ENCODE measurements around the gene CMSS1. TPM values are rescaled to one million over a fixed set of nuclear protein-coding genes. Genes with fewer than 3 reads are reported as not detected.

CMSS1 gene
- total RNA-seq, 1 experiment from 2014 or later: 86.3 TPM

GRCh38 chr3:99877031-99877579 lies 59.4 kb downstream of the CMSS1 start:
- H3K4me1 ChIP-seq (ENCODE audit: control insufficient read depth, insufficient read depth, low read length): peaks cover 12% of the 10 kb centered on the region; the same call in 1 of the 2 replicates
- H3K36me3 ChIP-seq (ENCODE audit: control insufficient read depth, insufficient read depth, low read length): no peaks in the 10 kb centered on the region
- DNase-seq (ENCODE audit: low read depth, low spot score): no peak
- ATAC-seq: no peak
- POLR2A ChIA-PET: no interaction called here
- H3K27ac ChIP-seq (ENCODE audit: low read length): no peak overlapping the region; the same call in 1 of the 2 replicates
- in situ Hi-C loops (cut with HindIII; ENCODE audit: low pct_unique_long_range_greater_than_20kb, low sequenced_read_pairs): no loop called here
- no peak overlapping the region for H3K4me3 ChIP-seq (ENCODE audit: low read depth in 2 of 2, low read length in 2 of 2)
- CTCF ChIA-PET: no interaction called here
- intact Hi-C loops (cut with micrococcal nuclease; ENCODE audit: unreplicated experiment): no loop called here
- TF ChIP-seq CTCF (IDR thresholded peaks at IDR 0.05) (no peak), TCF7L2 (IDR thresholded peaks at IDR 0.05; ENCODE audit: low read depth, low read length) (no peak), POLR2AphosphoS5 (IDR thresholded peaks at IDR 0.05; ENCODE audit: low read depth, low read length) (no peak), SIN3A (IDR thresholded peaks at IDR 0.05; ENCODE audit: borderline replicate concordance, insufficient read depth, low read depth, low read length) (no peak)
- TF ChIP-seq, protein P1, sequence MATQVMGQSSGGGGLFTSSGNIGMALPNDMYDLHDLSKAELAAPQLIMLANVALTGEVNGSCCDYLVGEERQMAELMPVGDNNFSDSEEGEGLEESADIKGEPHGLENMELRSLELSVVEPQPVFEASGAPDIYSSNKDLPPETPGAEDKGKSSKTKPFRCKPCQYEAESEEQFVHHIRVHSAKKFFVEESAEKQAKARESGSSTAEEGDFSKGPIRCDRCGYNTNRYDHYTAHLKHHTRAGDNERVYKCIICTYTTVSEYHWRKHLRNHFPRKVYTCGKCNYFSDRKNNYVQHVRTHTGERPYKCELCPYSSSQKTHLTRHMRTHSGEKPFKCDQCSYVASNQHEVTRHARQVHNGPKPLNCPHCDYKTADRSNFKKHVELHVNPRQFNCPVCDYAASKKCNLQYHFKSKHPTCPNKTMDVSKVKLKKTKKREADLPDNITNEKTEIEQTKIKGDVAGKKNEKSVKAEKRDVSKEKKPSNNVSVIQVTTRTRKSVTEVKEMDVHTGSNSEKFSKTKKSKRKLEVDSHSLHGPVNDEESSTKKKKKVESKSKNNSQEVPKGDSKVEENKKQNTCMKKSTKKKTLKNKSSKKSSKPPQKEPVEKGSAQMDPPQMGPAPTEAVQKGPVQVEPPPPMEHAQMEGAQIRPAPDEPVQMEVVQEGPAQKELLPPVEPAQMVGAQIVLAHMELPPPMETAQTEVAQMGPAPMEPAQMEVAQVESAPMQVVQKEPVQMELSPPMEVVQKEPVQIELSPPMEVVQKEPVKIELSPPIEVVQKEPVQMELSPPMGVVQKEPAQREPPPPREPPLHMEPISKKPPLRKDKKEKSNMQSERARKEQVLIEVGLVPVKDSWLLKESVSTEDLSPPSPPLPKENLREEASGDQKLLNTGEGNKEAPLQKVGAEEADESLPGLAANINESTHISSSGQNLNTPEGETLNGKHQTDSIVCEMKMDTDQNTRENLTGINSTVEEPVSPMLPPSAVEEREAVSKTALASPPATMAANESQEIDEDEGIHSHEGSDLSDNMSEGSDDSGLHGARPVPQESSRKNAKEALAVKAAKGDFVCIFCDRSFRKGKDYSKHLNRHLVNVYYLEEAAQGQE (IDR thresholded peaks at IDR 0.05; ENCODE audit: insufficient read depth in 1 of 2, low read depth in 2 of 2, low read length in 1 of 2): no peak
- no peaks in the 10 kb centered on the region for H3K27me3 ChIP-seq (ENCODE audit: control insufficient read depth, insufficient read depth, low read length)
- no peaks in the 10 kb centered on the region for H3K9me3 ChIP-seq (ENCODE audit: control insufficient read depth, insufficient read depth, low read depth, low read length)
- no TSS peak for BruUV-seq (replicated peaks)

DNA sequence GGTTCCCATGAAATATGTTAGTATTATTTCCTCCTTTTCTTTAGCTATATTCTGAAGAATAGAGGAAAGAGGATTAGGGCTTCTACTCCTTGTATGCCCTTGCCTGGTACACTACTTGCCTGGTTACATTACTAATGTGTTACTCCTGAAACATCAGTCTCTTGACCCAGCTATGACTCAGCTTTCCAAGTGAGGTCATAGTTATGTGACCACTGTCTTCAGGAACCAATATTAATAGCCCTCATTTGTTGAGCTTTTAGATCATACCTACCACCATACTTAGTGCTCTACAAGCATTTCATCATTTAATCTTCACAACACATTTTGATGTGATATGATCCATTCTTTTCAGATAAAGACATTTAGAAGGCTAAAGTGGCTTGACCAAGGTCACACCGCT lies 60.3 kb downstream of the CMSS1 start:
- intact Hi-C loops (cut with micrococcal nuclease; ENCODE audit: unreplicated experiment) (no loop called here), in situ Hi-C loops (cut with HindIII; ENCODE audit: low pct_unique_long_range_greater_than_20kb, low sequenced_read_pairs) (no loop called here)
- H3K27ac ChIP-seq (ENCODE audit: low read length): no peak overlapping the region
- TF ChIP-seq, protein P1 (IDR thresholded peaks at IDR 0.05; ENCODE audit: insufficient read depth in 1 of 2, low read depth in 2 of 2, low read length in 1 of 2): no peak
- TF ChIP-seq POLR2AphosphoS5 (IDR thresholded peaks at IDR 0.05; ENCODE audit: low read depth, low read length) (no peak), TCF7L2 (IDR thresholded peaks at IDR 0.05; ENCODE audit: low read depth, low read length) (no peak), SIN3A (IDR thresholded peaks at IDR 0.05; ENCODE audit: borderline replicate concordance, insufficient read depth, low read depth, low read length) (no peak), CTCF (IDR thresholded peaks at IDR 0.05) (no peak)
- no TSS peak for BruUV-seq (replicated peaks)
- no peaks in the 10 kb centered on the region for H3K9me3 ChIP-seq (ENCODE audit: control insufficient read depth, insufficient read depth, low read depth, low read length)
- CTCF ChIA-PET: interaction anchor here (0.5 kb wide), 1 partner anchor 46 kb away, joined by 9 read pairs; no protein-coding TSS in a partner anchor
- POLR2A ChIA-PET: no interaction called here
- no peak overlapping the region for H3K4me3 ChIP-seq (ENCODE audit: low read depth in 2 of 2, low read length in 2 of 2)
- H3K4me1 ChIP-seq (ENCODE audit: control insufficient read depth, insufficient read depth, low read length): peaks cover 4% of the 10 kb centered on the region; the same call in 1 of the 2 replicates
- ATAC-seq: no peak
- no peaks in the 10 kb centered on the region for H3K27me3 ChIP-seq (ENCODE audit: control insufficient read depth, insufficient read depth, low read length)
- no peaks in the 10 kb centered on the region for H3K36me3 ChIP-seq (ENCODE audit: control insufficient read depth, insufficient read depth, low read length)
- no peak for DNase-seq (ENCODE audit: low read depth, low spot score)
